ENCODE measurements around the gene RBM17. TPM values are rescaled to one million over a fixed set of nuclear protein-coding genes. Genes with fewer than 3 reads are reported as not detected.

The RBM17 gene
- total and polyA plus RNA-seq, 10 of the 15 experiments (the other 5 are each of a cell fraction or from before 2014, with no cell fraction given), result 28.4 to 181 (median 83.9) TPM

- TF ChIP-seq ZZZ3 (IDR thresholded peaks at IDR 0.05; ENCODE audit: control insufficient read depth, insufficient read length, low read depth), result no peak
- no peak for TF ChIP-seq BCL11A (IDR thresholded peaks at IDR 0.05; ENCODE audit: low read depth, low read length)
- TF ChIP-seq TCF7 (IDR thresholded peaks at IDR 0.05; ENCODE audit: borderline replicate concordance), result no peak
- no peak for TF ChIP-seq SUPT20H (IDR thresholded peaks at IDR 0.05; ENCODE audit: borderline replicate concordance, control insufficient read depth, low read depth, low read length)
- no peak for TF ChIP-seq EZH2 (IDR thresholded peaks at IDR 0.05; ENCODE audit: borderline replicate concordance, control insufficient read depth, low read depth, low read length)
- TF ChIP-seq ZBED1 (IDR thresholded peaks at IDR 0.05; ENCODE audit: borderline replicate concordance), result no peak
- no peak for TF ChIP-seq SMAD1 (IDR thresholded peaks at IDR 0.05; ENCODE audit: low read depth, partially characterized antibody)
- peak in 1 of 2 experiments; percentile 61; a peak in 3 of 4 replicates for TF ChIP-seq IKZF2 (IDR thresholded peaks at IDR 0.05)
- no peak for TF ChIP-seq HCFC1 (IDR thresholded peaks at IDR 0.05; ENCODE audit: low read length)
- TF ChIP-seq ATF3 (IDR thresholded peaks at IDR 0.05; ENCODE audit: borderline replicate concordance, extremely low read depth, low read depth, low read length), result no peak
- no peak for TF ChIP-seq E2F8 (IDR thresholded peaks at IDR 0.05; ENCODE audit: low read depth, partially characterized antibody)
- no peak for TF ChIP-seq POU2F2 (IDR thresholded peaks at IDR 0.05; ENCODE audit: borderline replicate concordance, low read depth, low read length)
- peak; percentile 58; the same call in 1 of the 2 replicates for TF ChIP-seq IKZF1 (conservative IDR thresholded peaks at IDR 0.05)
- peak; percentile 35 for TF ChIP-seq SKIL (IDR thresholded peaks at IDR 0.05; ENCODE audit: low read depth, poor library complexity, severe bottlenecking)
- no peak for TF ChIP-seq ZNF217 (IDR thresholded peaks at IDR 0.05)
- no peak for TF ChIP-seq BCLAF1 (IDR thresholded peaks at IDR 0.05)
- no peak for TF ChIP-seq ZBTB33 (IDR thresholded peaks at IDR 0.05)
- TF ChIP-seq NBN (IDR thresholded peaks at IDR 0.05), result peak; percentile 67
- TF ChIP-seq MYC (IDR thresholded peaks at IDR 0.05; ENCODE audit: insufficient read depth, insufficient read length, insufficient replicate concordance, low read length, severe bottlenecking), result no peak
Observed at GRCh38 chr10:6151087-6151977, 62.5 kb downstream of the RBM17 start (continued).
